ENCODE data around the gene ROCK1. TPM values are rescaled to one million over a fixed set of nuclear protein-coding genes. Genes with fewer than 3 reads are reported as not detected.

The ROCK1 gene
- total RNA-seq, 4 donors from 2014 or later, result 40.6 to 111 (median 54.9) TPM

GRCh38 chr18:21085579-21086166 is 25.9 kb downstream of the ROCK1 start:
- H3K36me3 ChIP-seq, result no peaks in the 10 kb centered on the region
- H3K4me3 ChIP-seq, result no peak overlapping the region
- DNase-seq, result no peak
- no peak overlapping the region for H3K27ac ChIP-seq
- no peak for TF ChIP-seq POLR2A (IDR thresholded peaks at IDR 0.05)
- no peak for TF ChIP-seq CTCF (IDR thresholded peaks at IDR 0.05)
- H3K9me3 ChIP-seq, result no peaks in the 10 kb centered on the region
- no peaks in the 10 kb centered on the region for H3K27me3 ChIP-seq
- no peaks in the 10 kb centered on the region for H3K4me1 ChIP-seq

GRCh38 chr18:21084511-21085078 is 27.0 kb downstream of the ROCK1 start:
- no peaks in the 10 kb centered on the region for H3K4me1 ChIP-seq
- DNase-seq, result no peak
- H3K27ac ChIP-seq, result no peak overlapping the region
- H3K36me3 ChIP-seq, result no peaks in the 10 kb centered on the region
- H3K4me3 ChIP-seq, result no peak overlapping the region
- TF ChIP-seq POLR2A (IDR thresholded peaks at IDR 0.05) (no peak), CTCF (IDR thresholded peaks at IDR 0.05) (no peak)
- H3K9me3 ChIP-seq, result no peaks in the 10 kb centered on the region
- no peaks in the 10 kb centered on the region for H3K27me3 ChIP-seq

- Histone ChIP-seq H3K36me3 (no peaks in the 10 kb centered on the region), H3K4me3 (no peak overlapping the region)
These were observed 28.6 kb downstream of the ROCK1 start for GRCh38 chr18:21083017-21083416.

GRCh38 chr18:21081426-21081825 is 30.2 kb downstream of the ROCK1 start:
- Histone ChIP-seq H3K4me3 (no peak overlapping the region), H3K4me1 (peaks cover 0 to 3% (median 0%) of the 10 kb centered on the region in 4 donors), H3K36me3 (no peaks in the 10 kb centered on the region), H3K27me3 (no peaks in the 10 kb centered on the region), H3K27ac (no peak overlapping the region), H3K9me3 (no peaks in the 10 kb centered on the region)
- TF ChIP-seq POLR2A (IDR thresholded peaks at IDR 0.05) (no peak), CTCF (IDR thresholded peaks at IDR 0.05) (no peak)
- DNase-seq, result no peak

More at GRCh38 chr18:21083017-21083416, 28.6 kb downstream of the ROCK1 start:
- Histone ChIP-seq H3K27me3 (no peaks in the 10 kb centered on the region), H3K4me1 (no peaks in the 10 kb centered on the region), H3K27ac (no peak overlapping the region), H3K9me3 (no peaks in the 10 kb centered on the region)
- no peak for DNase-seq
- TF ChIP-seq POLR2A (IDR thresholded peaks at IDR 0.05) (no peak), CTCF (IDR thresholded peaks at IDR 0.05) (no peak)

- DNase-seq, result no peak
- no peak for TF ChIP-seq CTCF (IDR thresholded peaks at IDR 0.05)
- TF ChIP-seq POLR2A (IDR thresholded peaks at IDR 0.05), result no peak
- no peaks in the 10 kb centered on the region for H3K36me3 ChIP-seq
- no peaks in the 10 kb centered on the region for H3K9me3 ChIP-seq
- H3K4me1 ChIP-seq, result peaks cover 0 to 3% (median 2%) of the 10 kb centered on the region in 4 donors
- no peak overlapping the region for H3K27ac ChIP-seq
- no peak overlapping the region for H3K4me3 ChIP-seq
- no peaks in the 10 kb centered on the region for H3K27me3 ChIP-seq
These were observed 31.0 kb downstream of the ROCK1 start for GRCh38 chr18:21080576-21080975.

All from Peyer's patch (tissue), 4 donors.